ENCODE data around the gene PCDHGB6.
"Not testable (repeated sequence)": the region's sequence is repeated elsewhere in the genome, so short reads cannot be mapped to it uniquely, and the experiment has no call there.

PCDHGB6 gene

DNA sequence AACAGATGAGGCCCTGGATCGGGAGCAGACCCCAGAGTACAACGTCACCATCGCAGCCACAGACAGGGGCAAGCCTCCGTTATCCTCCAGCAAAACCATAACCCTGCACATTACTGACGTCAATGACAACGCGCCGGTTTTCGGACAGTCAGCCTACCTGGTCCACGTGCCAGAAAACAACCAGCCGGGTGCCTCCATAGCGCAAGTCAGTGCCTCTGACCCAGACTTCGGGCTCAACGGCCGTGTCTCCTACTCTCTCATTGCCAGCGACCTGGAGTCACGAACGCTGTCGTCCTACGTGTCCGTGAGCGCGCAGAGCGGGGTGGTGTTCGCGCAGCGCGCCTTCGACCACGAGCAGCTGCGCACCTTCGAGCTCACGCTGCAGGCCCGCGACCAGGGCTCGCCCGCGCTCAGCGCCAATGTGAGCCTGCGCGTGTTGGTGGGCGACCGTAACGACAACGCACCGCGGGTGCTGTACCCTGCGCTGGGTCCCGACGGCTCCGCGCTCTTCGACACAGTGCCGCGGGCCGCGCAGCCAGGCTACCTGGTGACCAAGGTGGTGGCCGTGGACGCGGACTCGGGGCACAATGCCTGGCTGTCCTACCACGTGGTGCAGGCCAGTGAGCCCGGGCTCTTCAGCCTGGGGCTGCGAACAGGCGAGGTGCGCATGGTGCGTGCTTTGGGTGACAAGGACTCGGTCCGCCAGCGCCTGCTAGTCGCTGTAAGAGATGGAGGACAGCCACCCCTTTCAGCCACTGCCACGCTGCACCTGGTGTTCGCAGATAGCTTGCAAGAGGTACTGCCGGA is 11.5 kb downstream of the PCDHGB6 start:
- DNase-seq: no peak

DNA sequence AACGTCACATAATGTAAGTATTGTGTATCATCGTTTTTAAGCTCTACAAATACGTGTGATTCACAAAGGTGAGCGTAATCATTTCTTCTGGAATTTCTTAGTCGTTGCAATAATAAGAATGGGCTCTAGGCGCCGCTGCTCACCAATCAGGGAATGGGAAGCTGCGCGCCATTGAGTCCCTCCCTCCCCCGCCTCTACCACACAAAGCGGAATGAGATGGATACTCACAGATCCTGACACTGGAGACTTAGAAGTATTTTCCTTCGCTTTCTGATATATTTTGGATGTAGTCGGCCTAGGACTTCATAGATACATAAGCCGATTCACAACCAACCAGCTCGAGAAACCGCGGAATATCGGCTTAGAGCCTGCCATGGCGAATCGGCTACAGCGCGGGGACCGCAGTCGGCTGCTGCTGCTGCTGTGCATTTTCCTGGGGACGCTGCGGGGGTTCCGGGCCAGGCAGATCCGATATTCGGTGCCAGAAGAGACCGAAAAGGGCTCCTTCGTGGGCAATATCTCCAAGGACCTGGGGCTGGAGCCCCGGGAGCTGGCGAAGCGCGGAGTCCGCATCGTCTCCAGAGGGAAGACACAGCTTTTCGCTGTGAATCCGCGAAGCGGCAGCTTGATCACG is 13.2 kb downstream of the PCDHGB6 start, which contains the start of gene PCDHGA11:
Gene PCDHGA11, plus strand, starts transcription at position 197 of the 634 bp plus-strand sequence. Its CDS starts 177 bp downstream, at position 374.
- peak; percentile 26 for DNase-seq

DNA sequence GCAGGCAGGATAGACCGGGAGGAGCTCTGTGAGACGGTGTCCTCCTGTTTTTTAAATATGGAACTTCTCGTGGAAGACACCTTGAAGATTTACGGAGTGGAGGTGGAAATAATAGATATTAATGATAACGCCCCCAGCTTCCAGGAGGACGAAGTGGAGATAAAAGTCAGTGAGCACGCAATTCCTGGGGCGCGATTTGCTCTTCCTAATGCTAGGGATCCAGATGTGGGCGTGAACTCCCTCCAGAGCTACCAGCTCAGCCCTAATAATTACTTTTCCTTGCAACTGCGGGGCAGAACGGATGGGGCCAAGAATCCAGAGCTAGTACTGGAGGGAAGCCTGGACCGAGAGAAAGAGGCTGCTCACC is 13.7 kb downstream of the PCDHGB6 start:
- DNase-seq: no peak

DNA sequence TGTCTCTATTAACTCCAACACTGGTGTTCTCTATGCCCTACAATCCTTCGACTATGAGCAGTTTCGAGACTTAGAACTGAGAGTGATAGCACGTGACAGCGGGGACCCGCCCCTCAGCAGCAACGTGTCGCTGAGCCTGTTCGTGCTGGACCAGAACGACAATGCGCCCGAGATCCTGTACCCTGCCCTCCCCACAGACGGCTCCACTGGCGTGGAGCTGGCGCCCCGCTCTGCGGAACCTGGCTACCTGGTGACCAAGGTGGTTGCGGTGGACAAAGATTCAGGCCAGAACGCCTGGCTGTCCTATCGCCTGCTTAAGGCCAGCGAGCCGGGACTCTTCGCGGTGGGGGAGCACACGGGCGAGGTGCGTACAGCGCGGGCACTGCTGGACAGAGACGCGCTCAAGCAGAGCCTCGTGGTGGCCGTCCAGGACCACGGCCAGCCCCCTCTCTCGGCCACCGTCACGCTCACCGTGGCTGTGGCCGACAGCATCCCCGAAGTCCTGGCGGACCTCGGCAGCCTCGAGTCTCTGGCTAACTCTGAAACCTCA is 15.0 kb downstream of the PCDHGB6 start:
- DNase-seq: no peak

DNA sequence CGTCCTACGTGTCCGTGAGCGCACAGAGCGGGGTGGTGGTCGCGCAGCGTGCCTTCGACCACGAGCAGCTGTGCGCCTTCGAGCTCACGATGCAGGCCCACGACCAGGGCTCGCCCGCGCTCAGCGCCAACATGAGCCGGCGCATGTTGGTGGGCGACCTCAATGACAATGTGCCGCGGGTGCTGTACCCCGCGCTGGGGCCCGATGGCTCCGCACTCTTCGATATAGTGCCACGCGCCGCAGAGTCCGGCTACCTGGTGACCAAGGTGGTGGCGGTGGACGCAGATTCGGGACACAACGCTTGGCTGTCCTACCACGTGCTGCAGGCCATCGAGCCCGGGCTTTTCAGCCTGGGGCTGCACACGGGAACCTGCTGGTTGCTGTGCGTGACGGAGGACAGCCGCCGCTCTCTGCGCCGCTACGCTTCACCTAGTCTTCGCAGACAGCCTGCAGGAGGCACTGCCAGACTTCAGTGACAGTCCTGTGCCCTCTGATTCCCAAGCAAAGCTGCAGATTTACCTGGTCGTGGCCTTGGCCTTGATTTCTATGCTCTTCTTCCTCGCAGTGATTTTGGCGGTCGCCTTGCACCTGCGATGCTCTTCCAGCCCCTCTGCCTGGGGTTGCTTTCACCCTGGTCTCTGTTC is 20.1 kb downstream of the PCDHGB6 start:
- no peak for DNase-seq

DNA sequence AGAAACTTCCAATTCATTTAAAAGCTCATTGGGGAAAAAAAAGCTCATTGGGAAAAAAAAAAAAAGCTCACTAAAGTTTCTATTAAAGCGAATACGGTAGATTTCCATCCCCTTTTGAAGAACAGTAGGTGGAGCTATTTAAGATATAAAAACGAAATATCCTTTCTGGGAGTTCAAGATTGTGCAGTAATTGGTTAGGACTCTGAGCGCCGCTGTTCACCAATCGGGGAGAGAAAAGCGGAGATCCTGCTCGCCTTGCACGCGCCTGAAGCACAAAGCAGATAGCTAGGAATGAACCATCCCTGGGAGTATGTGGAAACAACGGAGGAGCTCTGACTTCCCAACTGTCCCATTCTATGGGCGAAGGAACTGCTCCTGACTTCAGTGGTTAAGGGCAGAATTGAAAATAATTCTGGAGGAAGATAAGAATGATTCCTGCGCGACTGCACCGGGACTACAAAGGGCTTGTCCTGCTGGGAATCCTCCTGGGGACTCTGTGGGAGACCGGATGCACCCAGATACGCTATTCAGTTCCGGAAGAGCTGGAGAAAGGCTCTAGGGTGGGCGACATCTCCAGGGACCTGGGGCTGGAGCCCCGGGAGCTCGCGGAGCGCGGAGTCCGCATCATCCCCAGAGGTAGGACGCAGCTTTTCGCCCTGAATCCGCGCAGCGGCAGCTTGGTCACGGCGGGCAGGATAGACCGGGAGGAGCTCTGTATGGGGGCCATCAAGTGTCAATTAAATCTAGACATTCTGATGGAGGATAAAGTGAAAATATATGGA is 22.7 kb downstream of the PCDHGB6 start, which contains the start of gene PCDHGA12:
Gene PCDHGA12, plus strand, starts transcription at position 176 of the 782 bp plus-strand sequence. Its CDS starts 253 bp downstream, at position 429.
- DNase-seq: peak; percentile 74

DNA sequence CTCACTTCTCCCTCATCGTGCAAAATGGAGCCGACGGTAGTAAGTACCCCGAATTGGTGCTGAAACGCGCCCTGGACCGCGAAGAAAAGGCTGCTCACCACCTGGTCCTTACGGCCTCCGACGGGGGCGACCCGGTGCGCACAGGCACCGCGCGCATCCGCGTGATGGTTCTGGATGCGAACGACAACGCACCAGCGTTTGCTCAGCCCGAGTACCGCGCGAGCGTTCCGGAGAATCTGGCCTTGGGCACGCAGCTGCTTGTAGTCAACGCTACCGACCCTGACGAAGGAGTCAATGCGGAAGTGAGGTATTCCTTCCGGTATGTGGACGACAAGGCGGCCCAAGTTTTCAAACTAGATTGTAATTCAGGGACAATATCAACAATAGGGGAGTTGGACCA is 23.5 kb downstream of the PCDHGB6 start:
- DNase-seq: no peak

DNA sequence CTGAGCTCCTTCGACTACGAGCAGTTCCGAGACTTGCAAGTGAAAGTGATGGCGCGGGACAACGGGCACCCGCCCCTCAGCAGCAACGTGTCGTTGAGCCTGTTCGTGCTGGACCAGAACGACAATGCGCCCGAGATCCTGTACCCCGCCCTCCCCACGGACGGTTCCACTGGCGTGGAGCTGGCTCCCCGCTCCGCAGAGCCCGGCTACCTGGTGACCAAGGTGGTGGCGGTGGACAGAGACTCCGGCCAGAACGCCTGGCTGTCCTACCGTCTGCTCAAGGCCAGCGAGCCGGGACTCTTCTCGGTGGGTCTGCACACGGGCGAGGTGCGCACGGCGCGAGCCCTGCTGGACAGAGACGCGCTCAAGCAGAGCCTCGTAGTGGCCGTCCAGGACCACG is 24.5 kb downstream of the PCDHGB6 start:
- DNase-seq: not testable (repeated sequence)

DNA sequence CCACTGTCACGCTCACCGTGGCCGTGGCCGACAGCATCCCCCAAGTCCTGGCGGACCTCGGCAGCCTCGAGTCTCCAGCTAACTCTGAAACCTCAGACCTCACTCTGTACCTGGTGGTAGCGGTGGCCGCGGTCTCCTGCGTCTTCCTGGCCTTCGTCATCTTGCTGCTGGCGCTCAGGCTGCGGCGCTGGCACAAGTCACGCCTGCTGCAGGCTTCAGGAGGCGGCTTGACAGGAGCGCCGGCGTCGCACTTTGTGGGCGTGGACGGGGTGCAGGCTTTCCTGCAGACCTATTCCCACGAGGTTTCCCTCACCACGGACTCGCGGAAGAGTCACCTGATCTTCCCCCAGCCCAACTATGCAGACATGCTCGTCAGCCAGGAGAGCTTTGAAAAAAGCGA is 24.9 kb downstream of the PCDHGB6 start:
- not testable (repeated sequence) for DNase-seq

DNA sequence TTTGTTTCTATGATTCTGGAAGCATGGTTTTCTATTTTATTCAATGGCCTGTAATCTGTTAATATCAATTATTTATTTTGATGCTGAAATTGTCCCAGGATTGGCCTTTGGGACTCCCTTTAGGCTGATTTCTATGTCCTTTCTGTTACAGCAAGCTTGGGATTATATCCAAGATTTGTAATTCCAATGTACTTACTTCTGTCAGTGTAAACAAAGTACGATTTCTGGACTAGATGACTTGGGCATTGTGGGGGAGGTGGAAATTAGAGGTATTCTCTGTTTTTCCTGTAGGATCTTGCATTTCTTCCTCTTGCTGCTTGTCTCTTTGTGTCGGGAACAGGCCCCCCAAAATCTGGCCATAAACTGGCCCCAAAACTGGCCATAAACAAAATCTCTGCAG is 26.2 kb downstream of the PCDHGB6 start:
- no peak for DNase-seq

DNA sequence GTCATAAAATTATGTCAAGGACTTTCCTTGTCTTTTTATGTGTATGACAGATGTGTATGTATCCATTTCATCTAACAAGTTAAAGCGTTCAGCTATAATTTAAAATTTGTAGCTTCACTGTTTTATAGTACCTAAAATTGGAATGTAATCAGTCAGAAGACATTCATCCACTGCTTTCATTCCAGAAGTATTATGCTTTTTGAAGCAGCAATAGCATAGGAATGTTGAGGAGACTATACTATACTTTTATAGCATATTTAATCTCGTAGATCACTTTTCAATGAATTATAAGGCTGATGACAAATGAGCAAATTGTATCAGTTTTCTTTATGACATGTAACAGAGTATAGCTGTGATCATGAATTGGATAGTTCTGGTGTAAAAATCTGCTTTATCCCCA is 29.4 kb downstream of the PCDHGB6 start:
- no peak for DNase-seq

DNA sequence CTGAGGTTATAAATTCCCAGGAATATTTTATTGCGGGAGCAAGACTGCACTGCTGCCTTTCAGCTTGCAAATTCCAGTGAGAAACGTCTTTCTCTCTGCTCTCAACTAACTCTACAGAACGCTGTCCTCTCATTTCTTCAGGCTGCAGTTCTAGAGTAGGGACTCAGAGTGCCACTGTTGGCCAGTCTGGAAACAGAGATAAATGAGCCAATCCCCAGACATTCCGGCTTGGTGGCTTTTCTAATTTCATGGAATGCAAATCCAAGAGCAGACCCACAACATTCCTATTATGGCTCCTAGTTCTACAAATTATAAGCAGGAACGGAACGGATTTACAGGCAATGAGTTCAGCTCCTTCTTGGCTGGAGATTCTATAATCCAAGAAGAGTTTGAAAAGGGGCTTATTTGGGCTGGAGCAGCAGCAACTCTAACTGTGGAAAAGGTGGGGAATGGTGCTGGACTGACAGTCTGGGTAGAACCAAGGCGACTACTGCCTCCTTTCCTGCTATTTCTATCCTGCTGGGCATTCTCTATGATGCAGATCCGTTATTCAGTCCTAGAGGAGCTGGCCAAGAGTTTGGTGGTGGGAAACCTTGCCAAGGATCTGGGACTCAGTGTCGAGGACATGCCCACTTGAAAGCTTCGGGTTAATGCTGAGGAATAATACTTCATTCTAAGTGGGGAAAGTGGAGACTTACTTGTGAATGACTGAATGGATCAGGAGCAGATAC is 31.8 kb downstream of the PCDHGB6 start:
- no peak for DNase-seq

DNA sequence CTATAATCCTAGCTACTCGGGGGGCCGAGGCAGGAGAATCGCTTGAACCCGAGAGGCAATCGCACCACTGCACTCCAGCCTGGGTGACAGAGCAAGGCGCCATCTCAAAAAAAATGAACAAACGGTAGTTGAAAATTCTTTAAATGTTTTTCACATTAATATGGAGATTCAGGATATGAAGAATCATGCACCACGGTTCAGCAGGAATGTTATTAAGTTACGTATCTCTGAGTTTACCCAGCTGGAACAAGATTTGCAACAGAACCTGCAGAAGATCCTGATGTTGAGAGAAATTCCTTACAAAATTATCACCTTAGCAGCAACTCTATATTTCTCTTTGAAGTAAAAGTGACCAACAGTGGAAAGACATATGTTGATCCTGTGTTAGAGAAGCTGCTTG is 32.5 kb downstream of the PCDHGB6 start:
- no peak for DNase-seq

DNA sequence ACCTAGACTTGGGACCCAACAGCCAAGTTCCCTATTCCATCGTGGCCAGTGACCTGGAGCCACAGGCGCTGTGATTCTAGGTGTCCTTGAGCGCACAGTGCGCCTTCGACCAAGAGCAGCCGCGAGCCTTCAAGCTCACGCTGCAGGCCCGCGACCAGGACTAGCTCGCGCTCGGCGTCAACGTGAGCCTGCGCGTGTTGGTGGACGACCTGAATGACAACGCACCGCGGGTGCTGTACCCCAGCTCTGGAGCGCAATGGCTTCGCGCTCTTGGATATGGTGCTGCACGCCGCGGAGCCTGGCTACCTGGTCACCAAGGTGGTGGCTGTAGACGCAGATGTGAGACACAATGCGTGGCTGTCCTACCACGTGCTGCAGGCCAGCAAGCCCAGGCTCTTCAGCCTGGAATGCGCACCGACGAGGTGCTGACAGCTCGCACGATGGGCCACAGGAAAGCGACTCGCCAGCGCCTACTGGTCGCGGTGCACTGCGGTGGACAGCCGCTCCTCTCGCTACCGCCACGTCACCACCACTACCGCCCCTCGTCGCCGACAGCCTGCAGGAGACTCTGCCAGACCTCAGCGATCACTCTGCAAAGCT is 33.9 kb downstream of the PCDHGB6 start:
- DNase-seq: no peak

Data from RPMI8226 (cell line).